PC-3 (cell line): ENCODE measurements around the gene LRRC7.

Experiments
- EZH2 ChIP-seq: fragments of 300-600 bp; sonication (generic); IDR thresholded peaks from one replicate; pipeline ENCODE4 v1.6.1; 2017; ENCODE audit warnings: antibody characterized with exemption, mild to moderate bottlenecking, low read length; ENCODE audit not compliant: unreplicated experiment
- EZH2phosphoT487 ChIP-seq: fragments of 300-600 bp; sonication (generic); IDR thresholded peaks from 2 replicates; pipeline ENCODE4 v1.6.1; 2018; ENCODE audit warnings: mild to moderate bottlenecking, antibody characterized with exemption, low read length, borderline replicate concordance
- TF ChIP-seq, protein P1 (sequence below): fragments of 300-600 bp; sonication (generic); conservative IDR thresholded peaks from 2 replicates; pipeline ENCODE4 v1.5.1; 2017; ENCODE audit warnings: antibody characterized with exemption, low read depth, mild to moderate bottlenecking, low read length

DNA sequence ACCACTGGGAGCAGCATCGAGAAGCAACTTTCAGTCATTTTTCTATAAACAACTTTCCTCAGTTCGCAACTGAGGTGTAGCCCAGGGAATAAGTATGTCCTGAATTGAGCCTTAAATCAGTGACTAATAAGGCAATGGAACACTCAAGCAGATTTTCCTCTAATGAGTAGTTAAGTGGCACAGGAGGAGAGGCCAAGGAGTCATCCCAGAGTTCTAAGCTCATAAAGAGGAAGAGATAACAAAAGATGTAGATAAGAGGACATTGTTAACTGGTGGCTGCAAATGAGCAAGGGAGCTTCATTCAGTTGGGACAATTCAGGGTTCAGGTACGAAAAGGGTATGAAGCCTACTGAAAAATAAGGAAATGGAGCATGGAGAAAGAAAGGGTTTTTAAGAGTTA lies 573.2 kb downstream of the LRRC7 start:
- TF ChIP-seq, protein P1, sequence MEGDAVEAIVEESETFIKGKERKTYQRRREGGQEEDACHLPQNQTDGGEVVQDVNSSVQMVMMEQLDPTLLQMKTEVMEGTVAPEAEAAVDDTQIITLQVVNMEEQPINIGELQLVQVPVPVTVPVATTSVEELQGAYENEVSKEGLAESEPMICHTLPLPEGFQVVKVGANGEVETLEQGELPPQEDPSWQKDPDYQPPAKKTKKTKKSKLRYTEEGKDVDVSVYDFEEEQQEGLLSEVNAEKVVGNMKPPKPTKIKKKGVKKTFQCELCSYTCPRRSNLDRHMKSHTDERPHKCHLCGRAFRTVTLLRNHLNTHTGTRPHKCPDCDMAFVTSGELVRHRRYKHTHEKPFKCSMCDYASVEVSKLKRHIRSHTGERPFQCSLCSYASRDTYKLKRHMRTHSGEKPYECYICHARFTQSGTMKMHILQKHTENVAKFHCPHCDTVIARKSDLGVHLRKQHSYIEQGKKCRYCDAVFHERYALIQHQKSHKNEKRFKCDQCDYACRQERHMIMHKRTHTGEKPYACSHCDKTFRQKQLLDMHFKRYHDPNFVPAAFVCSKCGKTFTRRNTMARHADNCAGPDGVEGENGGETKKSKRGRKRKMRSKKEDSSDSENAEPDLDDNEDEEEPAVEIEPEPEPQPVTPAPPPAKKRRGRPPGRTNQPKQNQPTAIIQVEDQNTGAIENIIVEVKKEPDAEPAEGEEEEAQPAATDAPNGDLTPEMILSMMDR: no peak
- TF ChIP-seq EZH2 (no peak), EZH2phosphoT487 (no peak)
